Subcutaneous adipose tissue (tissue), 4 donors: ENCODE results near the gene VPS37B. TPM values are rescaled to one million over a fixed set of nuclear protein-coding genes. Genes with fewer than 3 reads are reported as not detected.

Experiments used
- total RNA-seq, 4 donors: library from RNA; depleted of rRNA; stranded (reverse); fragments of >200 nt; gene quantifications; one replicate each; pipeline ENCODE4 v1.1.0, GENCODE V29; 2016
- TF ChIP-seq, protein P1 (sequence below): fragments of 450-650 bp; IDR thresholded peaks from one replicate; pipeline ENCODE4 v1.5.1; 2016; ENCODE audit warnings: low read depth, mild to moderate bottlenecking, control low read depth, antibody characterized with exemption, moderate library complexity

VPS37B gene
- total RNA-seq, 4 donors from 2014 or later = 14.8 to 54.1 (median 16.8) TPM

DNA sequence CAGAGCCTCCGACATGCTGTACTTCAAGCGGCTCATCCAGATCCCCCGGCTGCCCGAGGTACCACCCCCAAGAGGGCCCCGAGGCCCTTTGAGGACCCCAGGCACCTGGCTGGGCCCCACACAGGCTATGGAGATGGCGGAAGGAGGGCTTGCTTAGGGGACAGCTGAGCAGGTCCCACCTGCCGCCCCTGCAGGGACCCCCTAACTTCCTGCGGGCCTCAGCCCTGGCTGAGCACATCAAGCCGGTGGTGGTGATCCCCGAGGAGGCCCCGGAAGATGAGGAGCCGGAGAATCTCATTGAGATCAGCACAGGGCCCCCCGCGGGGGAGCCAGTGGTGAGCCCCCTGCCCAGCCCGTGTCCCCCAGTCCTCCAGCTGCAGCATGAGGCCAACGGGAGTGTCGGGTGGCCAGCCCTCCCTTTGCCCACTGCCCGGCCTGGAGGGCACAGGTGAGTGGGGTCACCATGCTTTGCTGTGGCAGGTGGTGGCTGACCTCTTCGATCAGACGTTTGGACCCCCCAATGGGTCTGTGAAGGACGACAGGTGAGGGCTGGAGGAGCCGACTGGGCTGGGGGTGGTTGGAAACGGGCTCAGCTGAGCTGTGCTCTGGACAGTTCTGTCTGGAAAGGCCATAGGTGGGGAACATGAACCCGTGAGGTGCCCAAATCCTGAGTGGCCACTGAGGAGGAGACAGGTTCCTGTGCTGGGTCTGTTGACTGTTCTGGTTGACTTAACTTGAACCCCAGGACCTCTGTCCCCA lies 40.7 kb downstream of the VPS37B start:
- TF ChIP-seq, protein P1, sequence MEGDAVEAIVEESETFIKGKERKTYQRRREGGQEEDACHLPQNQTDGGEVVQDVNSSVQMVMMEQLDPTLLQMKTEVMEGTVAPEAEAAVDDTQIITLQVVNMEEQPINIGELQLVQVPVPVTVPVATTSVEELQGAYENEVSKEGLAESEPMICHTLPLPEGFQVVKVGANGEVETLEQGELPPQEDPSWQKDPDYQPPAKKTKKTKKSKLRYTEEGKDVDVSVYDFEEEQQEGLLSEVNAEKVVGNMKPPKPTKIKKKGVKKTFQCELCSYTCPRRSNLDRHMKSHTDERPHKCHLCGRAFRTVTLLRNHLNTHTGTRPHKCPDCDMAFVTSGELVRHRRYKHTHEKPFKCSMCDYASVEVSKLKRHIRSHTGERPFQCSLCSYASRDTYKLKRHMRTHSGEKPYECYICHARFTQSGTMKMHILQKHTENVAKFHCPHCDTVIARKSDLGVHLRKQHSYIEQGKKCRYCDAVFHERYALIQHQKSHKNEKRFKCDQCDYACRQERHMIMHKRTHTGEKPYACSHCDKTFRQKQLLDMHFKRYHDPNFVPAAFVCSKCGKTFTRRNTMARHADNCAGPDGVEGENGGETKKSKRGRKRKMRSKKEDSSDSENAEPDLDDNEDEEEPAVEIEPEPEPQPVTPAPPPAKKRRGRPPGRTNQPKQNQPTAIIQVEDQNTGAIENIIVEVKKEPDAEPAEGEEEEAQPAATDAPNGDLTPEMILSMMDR = no peak

DNA sequence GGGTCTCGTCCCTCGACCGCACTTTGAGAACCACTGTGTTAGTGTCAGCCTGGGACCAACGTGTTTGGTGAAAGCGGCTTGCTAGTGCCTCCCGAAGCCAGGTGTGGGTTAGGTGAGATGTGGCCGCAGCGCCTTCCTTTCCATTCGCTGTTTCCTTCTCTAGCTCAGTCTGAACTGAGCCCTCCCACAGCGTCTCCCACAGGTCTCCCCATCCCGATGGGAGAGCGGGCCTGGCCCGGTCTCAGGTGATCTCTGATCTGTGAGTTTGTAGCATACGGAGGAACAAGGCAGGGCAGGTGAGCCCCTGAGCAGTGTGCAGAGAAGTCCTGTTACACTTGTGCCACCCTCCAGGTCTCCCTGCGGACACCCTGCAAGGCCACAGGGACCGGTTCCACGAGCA lies 41.4 kb downstream of the VPS37B start:
- TF ChIP-seq, protein P1 = no peak

- TF ChIP-seq, protein P1 = no peak
Observed at GRCh38 chr12:122853582-122854245, 42.2 kb downstream of the VPS37B start.

DNA sequence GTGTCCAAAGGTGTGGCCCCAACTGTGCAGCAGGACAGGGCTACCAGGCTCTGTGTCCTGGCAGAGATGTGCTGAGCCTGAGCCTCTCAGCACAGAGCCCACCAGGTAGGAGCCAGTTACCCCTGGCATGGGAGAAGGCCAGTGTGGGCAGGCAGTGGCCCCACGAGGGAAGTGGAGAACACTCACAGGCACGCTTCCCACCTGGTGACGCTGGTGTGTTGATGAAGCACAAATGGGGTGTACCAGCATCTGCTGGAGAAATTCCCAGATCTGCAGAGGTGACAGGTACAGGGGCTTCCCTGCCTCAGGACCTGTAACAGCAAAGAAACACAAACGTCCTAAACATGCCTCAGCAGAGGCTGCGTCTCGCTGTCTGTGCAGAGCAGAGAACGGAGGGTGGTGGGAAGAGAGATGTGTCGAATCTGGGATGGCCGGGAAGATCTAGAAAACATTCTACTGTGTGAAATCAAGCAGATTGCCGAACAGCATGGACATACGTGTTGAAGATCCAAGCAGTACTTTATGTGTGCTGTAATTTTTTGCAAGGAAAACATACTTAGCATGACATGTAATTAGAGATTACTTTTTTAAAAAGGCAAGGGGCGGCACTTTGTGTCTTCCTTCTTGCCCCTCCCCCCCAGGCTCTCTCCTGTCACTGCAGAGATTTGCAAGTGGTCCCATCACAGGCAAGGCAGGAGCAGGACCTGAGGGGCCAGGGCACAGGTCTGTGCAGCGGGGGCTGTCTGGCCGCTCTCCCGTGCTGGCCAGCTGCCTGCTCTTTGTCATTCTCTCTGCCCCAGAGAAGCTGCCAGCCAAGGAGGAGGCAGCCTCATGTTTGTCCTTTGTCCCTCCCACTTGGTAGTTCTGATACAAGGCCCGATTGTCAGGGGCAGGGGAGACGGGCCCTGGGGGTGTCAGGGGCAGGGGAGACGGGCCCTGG lies 43.3 kb downstream of the VPS37B start:
- TF ChIP-seq, protein P1 = no peak

DNA sequence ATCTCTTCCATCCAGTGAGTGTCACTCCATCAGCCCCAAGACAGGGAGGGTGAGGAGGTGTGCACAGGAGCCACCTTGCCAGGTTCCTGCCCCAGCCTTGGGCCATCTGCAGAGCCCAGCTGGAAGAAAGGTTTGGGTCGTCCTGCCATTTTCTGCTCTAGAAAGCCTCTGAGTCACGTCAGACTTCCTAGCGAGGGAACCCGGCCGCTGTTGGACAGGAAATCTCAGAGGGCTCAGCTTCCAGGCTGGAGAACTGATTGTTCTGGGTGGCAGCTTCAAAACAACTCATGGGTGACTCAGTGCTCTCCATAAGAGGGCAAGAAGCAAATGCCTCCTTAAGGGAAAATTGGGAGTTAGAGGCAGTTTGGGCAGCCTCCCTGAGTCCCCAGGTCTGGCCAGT lies 44.1 kb downstream of the VPS37B start:
- TF ChIP-seq, protein P1 = no peak

GRCh38 chr12:122850695-122851350 lies 45.1 kb downstream of the VPS37B start:
- TF ChIP-seq, protein P1 = no peak
